ENCODE measurements around the gene ARHGAP32. TPM values are rescaled to one million over a fixed set of nuclear protein-coding genes. Genes with fewer than 3 reads are reported as not detected.
"Not testable (repeated sequence)": the region's sequence is repeated elsewhere in the genome, so short reads cannot be mapped to it uniquely, and the experiment has no call there.

The ARHGAP32 gene
- total RNA-seq, 2 experiments from 2014 or later: not detected

DNA sequence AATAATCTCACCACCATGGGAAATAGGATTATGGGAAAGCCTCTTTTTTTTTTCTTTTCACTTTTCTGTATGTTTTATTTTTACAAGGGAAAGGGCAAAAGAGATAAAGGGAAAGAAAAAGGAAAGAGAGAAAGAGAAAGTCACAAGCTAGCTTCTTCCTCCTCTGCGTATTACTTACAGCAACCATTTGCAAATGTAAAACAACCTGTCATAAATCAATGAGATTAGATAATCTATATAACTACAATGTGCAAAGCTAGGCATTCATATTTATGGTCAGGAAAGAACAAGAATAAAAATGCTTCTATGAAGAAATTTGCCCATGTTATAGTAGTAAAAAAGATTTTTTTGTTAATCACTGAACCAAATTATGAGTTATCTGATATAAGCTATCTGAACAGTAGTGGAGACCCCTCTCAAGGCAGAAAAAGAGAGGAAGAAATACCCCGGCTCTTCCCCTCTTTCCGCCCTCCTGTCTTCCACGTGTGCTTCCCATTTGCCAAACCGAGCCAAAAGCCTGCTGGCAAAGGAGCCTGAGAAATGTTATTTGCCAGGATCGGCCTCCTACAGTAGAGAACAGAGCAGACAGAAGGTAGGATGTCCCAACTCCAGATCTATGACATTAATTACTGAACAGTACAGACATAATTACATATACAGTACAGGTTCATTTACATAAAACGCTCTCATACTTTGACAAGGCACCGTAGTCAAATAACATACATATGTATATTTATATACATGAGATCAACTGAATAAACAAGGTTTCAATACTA, 50.2 kb downstream of the ARHGAP32 start:
- Histone ChIP-seq H3K4me1 (ENCODE audit: insufficient read depth, low read length, poor library complexity, severe bottlenecking) (no peaks in the 10 kb centered on the region), H3K36me3 (ENCODE audit: insufficient read depth, low read length) (no peaks in the 10 kb centered on the region), H3K27ac (ENCODE audit: low read depth, low read length, poor library complexity, severe bottlenecking) (no peak overlapping the region), H3K9me3 (ENCODE audit: low read length) (no peaks in the 10 kb centered on the region), H4K20me1 (ENCODE audit: insufficient read depth, low read length) (no peaks in the 10 kb centered on the region), H3K79me2 (ENCODE audit: insufficient read depth, low read depth, low read length) (no peaks in the 10 kb centered on the region), H3K4me2 (ENCODE audit: low read length) (no peak overlapping the region), H3K9me2 (ENCODE audit: insufficient read depth, low read length) (no peaks in the 10 kb centered on the region), H3K4me3 (ENCODE audit: low read depth, low read length, poor library complexity, severe bottlenecking) (no peak overlapping the region), H2AFZ (ENCODE audit: low read length) (no peak overlapping the region)
- no peak for TF ChIP-seq EZH2phosphoT487 (IDR thresholded peaks at IDR 0.05; ENCODE audit: borderline replicate concordance, low read depth, low read length)
- TF ChIP-seq, protein P1, sequence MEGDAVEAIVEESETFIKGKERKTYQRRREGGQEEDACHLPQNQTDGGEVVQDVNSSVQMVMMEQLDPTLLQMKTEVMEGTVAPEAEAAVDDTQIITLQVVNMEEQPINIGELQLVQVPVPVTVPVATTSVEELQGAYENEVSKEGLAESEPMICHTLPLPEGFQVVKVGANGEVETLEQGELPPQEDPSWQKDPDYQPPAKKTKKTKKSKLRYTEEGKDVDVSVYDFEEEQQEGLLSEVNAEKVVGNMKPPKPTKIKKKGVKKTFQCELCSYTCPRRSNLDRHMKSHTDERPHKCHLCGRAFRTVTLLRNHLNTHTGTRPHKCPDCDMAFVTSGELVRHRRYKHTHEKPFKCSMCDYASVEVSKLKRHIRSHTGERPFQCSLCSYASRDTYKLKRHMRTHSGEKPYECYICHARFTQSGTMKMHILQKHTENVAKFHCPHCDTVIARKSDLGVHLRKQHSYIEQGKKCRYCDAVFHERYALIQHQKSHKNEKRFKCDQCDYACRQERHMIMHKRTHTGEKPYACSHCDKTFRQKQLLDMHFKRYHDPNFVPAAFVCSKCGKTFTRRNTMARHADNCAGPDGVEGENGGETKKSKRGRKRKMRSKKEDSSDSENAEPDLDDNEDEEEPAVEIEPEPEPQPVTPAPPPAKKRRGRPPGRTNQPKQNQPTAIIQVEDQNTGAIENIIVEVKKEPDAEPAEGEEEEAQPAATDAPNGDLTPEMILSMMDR (conservative IDR thresholded peaks at IDR 0.05; ENCODE audit: low read length): no peak
- DNase-seq (ENCODE audit: low spot score): no peak
- intact Hi-C loops (cut with micrococcal nuclease; ENCODE audit: unreplicated experiment): no loop called here
- CTCF ChIA-PET (ENCODE audit: unreplicated experiment): no interaction called here
- POLR2A ChIA-PET: interaction anchor here (0.9 kb wide), 1 partner anchor 1798 kb away, joined by 7 read pairs; no protein-coding TSS in a partner anchor
- BruUV-seq (replicated peaks): no TSS peak

DNA sequence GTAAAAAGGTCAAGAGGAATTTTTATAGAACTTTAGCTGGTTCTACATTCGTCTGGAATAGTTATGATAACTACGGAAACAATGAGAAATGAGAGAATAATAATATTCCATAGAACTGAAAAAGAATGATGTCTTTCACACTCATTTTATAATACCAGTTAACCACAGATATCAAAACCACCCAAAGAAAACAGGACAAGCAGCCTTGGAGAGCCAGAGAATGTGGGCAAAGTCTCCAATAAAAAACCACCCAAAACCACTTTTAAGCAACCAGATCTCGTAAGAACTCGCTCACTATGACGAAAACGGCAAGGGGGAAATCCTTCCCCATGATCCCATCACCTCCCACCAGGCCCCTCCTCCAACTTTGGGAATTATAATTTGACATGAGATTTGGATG, 60.8 kb downstream of the ARHGAP32 start:
- CTCF ChIA-PET (ENCODE audit: unreplicated experiment): no interaction called here
- no peaks in the 10 kb centered on the region for H3K79me2 ChIP-seq (ENCODE audit: insufficient read depth, low read depth, low read length)

DNA sequence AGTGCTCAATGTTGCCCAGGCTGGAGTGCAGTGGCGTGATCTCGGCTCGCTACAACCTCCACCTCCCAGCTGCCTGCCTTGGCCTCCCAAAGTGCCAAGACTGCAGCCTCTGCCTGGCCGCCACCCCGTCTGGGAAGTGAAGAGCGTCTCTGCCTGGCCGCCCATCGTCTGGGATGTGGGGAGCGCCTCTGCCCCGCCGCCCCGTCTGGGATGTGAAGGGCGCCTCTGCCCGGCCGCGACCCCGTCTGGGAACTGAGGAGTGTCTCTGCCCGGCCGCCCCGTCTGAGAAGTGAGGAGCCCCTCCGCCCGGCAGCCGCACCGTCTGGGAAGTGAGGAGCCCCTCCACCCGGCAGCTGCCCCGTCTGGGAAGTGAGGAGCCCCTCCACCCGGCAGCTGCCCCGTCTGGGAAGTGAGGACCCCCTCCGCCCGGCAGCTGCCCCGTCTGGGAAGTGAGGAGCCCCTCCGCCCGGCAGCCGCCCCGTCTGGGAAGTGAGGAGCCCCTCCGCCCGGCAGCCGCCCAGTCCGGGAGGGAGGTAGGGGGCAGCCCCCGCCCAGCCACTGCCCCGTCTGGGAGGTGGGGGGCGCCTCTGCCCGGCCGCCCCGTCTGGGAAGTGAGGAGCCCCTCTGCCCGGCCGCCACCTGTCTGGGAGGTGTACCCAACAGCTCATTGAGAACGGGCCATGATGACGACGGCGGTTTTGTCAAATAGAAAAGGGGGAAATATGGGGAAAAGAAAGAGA, 63.1 kb downstream of the ARHGAP32 start:
- H3K79me2 ChIP-seq (ENCODE audit: insufficient read depth, low read depth, low read length); intact Hi-C loops (cut with micrococcal nuclease; ENCODE audit: unreplicated experiment); H3K4me2 ChIP-seq (ENCODE audit: low read length); BruUV-seq (replicated peaks); H3K9me3 ChIP-seq (ENCODE audit: low read length); H3K9me2 ChIP-seq (ENCODE audit: insufficient read depth, low read length); H3K27ac ChIP-seq (ENCODE audit: low read depth, low read length, poor library complexity, severe bottlenecking); H3K36me3 ChIP-seq (ENCODE audit: insufficient read depth, low read length); CTCF ChIA-PET (ENCODE audit: unreplicated experiment); H4K20me1 ChIP-seq (ENCODE audit: insufficient read depth, low read length); POLR2A ChIA-PET; H3K4me1 ChIP-seq (ENCODE audit: insufficient read depth, low read length, poor library complexity, severe bottlenecking); DNase-seq (ENCODE audit: low spot score); H3K4me3 ChIP-seq (ENCODE audit: low read depth, low read length, poor library complexity, severe bottlenecking); H2AFZ ChIP-seq (ENCODE audit: low read length): not testable (repeated sequence)

More for the DNA sequence above, 60.8 kb downstream of the ARHGAP32 start:
- no peaks in the 10 kb centered on the region for H3K9me2 ChIP-seq (ENCODE audit: insufficient read depth, low read length)
- no peak overlapping the region for H3K4me2 ChIP-seq (ENCODE audit: low read length)
- H2AFZ ChIP-seq (ENCODE audit: low read length): no peak overlapping the region
- no peak for DNase-seq (ENCODE audit: low spot score)
- no peak overlapping the region for H3K4me3 ChIP-seq (ENCODE audit: low read depth, low read length, poor library complexity, severe bottlenecking)
- intact Hi-C loops (cut with micrococcal nuclease; ENCODE audit: unreplicated experiment): no loop called here
- no peaks in the 10 kb centered on the region for H4K20me1 ChIP-seq (ENCODE audit: insufficient read depth, low read length)
- no TSS peak for BruUV-seq (replicated peaks)
- no peaks in the 10 kb centered on the region for H3K36me3 ChIP-seq (ENCODE audit: insufficient read depth, low read length)
- H3K27ac ChIP-seq (ENCODE audit: low read depth, low read length, poor library complexity, severe bottlenecking): no peak overlapping the region
- H3K4me1 ChIP-seq (ENCODE audit: insufficient read depth, low read length, poor library complexity, severe bottlenecking): no peaks in the 10 kb centered on the region
- no peaks in the 10 kb centered on the region for H3K9me3 ChIP-seq (ENCODE audit: low read length)
- no peak for TF ChIP-seq EZH2phosphoT487 (IDR thresholded peaks at IDR 0.05; ENCODE audit: borderline replicate concordance, low read depth, low read length)
- TF ChIP-seq, protein P1 (conservative IDR thresholded peaks at IDR 0.05; ENCODE audit: low read length): no peak
- POLR2A ChIA-PET: interaction anchor here (0.7 kb wide), 1 partner anchor 72 kb away, joined by 3 read pairs; no protein-coding TSS in a partner anchor
